Putamen (tissue), 1 donor: ENCODE data around the gene DNAH14.
"Not testable (repeated sequence)": the region's sequence is repeated elsewhere in the genome, so short reads cannot be mapped to it uniquely, and the experiment has no call there.

Experiments
- DNase-seq: peaks from one replicate; pipeline ENCODE4 v3.0.0-alpha.2; 2016; ENCODE audit warnings: low spot score

DNAH14 gene

GRCh38 chr1:225257081-225257480 lies 327.6 kb downstream of the DNAH14 start:
- no peak for DNase-seq

- DNase-seq, result no peak
Measured at GRCh38 chr1:225258811-225259210, 329.3 kb downstream of the DNAH14 start.

GRCh38 chr1:225259542-225259941 lies 330.1 kb downstream of the DNAH14 start:
- DNase-seq, result no peak

- no peak for DNase-seq
Measured at GRCh38 chr1:225260319-225260718, 330.8 kb downstream of the DNAH14 start.

- DNase-seq, result no peak
Measured at GRCh38 chr1:225277445-225277844, 348.0 kb downstream of the DNAH14 start.

GRCh38 chr1:225280563-225280962 lies 351.1 kb downstream of the DNAH14 start:
- no peak for DNase-seq

GRCh38 chr1:225290244-225290643 lies 360.8 kb downstream of the DNAH14 start:
- no peak for DNase-seq

- DNase-seq, result no peak
Measured at GRCh38 chr1:225299624-225300023, 370.1 kb downstream of the DNAH14 start.

GRCh38 chr1:225300381-225300780 lies 370.9 kb downstream of the DNAH14 start:
- DNase-seq, result no peak

GRCh38 chr1:225304996-225305395 lies 375.5 kb downstream of the DNAH14 start:
- DNase-seq, result no peak

- not testable (repeated sequence) for DNase-seq
Measured at GRCh38 chr1:225310544-225310943, 381.1 kb downstream of the DNAH14 start.

GRCh38 chr1:225318706-225319575 lies 389.5 kb downstream of the DNAH14 start:
- DNase-seq, result no peak

GRCh38 chr1:225319871-225320270 lies 390.4 kb downstream of the DNAH14 start:
- no peak for DNase-seq

GRCh38 chr1:225321784-225322183 lies 392.3 kb downstream of the DNAH14 start:
- DNase-seq, result no peak

- no peak for DNase-seq
Measured at GRCh38 chr1:225329041-225329440, 399.6 kb downstream of the DNAH14 start.

- not testable (repeated sequence) for DNase-seq
Measured at GRCh38 chr1:225329996-225330395, 400.5 kb downstream of the DNAH14 start.

GRCh38 chr1:225332686-225333085 lies 403.2 kb downstream of the DNAH14 start:
- DNase-seq, result no peak

- DNase-seq, result not testable (repeated sequence)
Measured at GRCh38 chr1:225335098-225335778, 405.8 kb downstream of the DNAH14 start.

GRCh38 chr1:225338545-225338944 lies 409.1 kb downstream of the DNAH14 start:
- no peak for DNase-seq

- DNase-seq, result no peak
Measured at GRCh38 chr1:225341642-225342041, 412.2 kb downstream of the DNAH14 start.

GRCh38 chr1:225342695-225343094 lies 413.2 kb downstream of the DNAH14 start:
- DNase-seq, result no peak

GRCh38 chr1:225343618-225344017 lies 414.1 kb downstream of the DNAH14 start:
- no peak for DNase-seq

- DNase-seq, result no peak
Measured at GRCh38 chr1:225347123-225347683, 417.7 kb downstream of the DNAH14 start.
